SU-DHL-6 (cell line): ENCODE measurements around the gene ZBTB44.
"Not testable (repeated sequence)": the region's sequence is repeated elsewhere in the genome, so short reads cannot be mapped to it uniquely, and the experiment has no call there.

ENCODE experiments used
- H2AFZ ChIP-seq: fragments of 200-600 bp; sonication (generic); 2 replicates; pipeline ENCODE4 v1.6.1; 2014; ENCODE audit warnings: low read depth, mild to moderate bottlenecking, moderate library complexity, mixed read lengths, antibody characterized with exemption, low read length; ENCODE audit not compliant: severe bottlenecking
- H3F3A ChIP-seq: fragments of 200-600 bp; shearing (Covaris generic); 2 replicates; pipeline ENCODE4 v1.6.0; 2016; ENCODE audit warnings: antibody characterized with exemption, mild to moderate bottlenecking; ENCODE audit not compliant: insufficient read depth
- H3K27ac ChIP-seq: fragments of 200-600 bp; sonication (generic); 2 replicates; pipeline ENCODE4 v1.5.1; 2016; ENCODE audit warnings: low read depth, mild to moderate bottlenecking, low read length, moderate library complexity, mixed read lengths
- H3K27me3 ChIP-seq: fragments of 200-600 bp; sonication (generic), shearing (Covaris generic); 2 replicates; pipeline ENCODE4 v1.6.0; 2014; ENCODE audit warnings: mild to moderate bottlenecking, low read length
- H3K36me3 ChIP-seq: fragments of 200-600 bp; sonication (generic); 2 replicates; pipeline ENCODE4 v1.6.1; 2014; ENCODE audit warnings: mild to moderate bottlenecking, low read length, mixed read lengths
- H3K4me2 ChIP-seq: fragments of 300-600, 200-600 bp; shearing (Covaris generic), sonication (generic); 2 replicates; pipeline ENCODE4 v1.6.0; 2014; ENCODE audit warnings: low read length, low read depth, mild to moderate bottlenecking; ENCODE audit not compliant: poor library complexity, severe bottlenecking
- H3K4me3 ChIP-seq: fragments of 200-600 bp; sonication (generic); 2 replicates; pipeline ENCODE4 v1.5.1; 2014; ENCODE audit warnings: antibody characterized with exemption, low read length, mild to moderate bottlenecking, mixed read lengths; ENCODE audit not compliant: insufficient read depth, poor library complexity, severe bottlenecking
- H3K79me2 ChIP-seq: fragments of 200-600 bp; sonication (generic); 2 replicates; pipeline ENCODE4 v1.6.1; 2014; ENCODE audit warnings: mild to moderate bottlenecking, low read length, moderate library complexity; ENCODE audit not compliant: insufficient read depth
- H3K9ac ChIP-seq: fragments of 200-600 bp; sonication (generic); 2 replicates; pipeline ENCODE4 v1.7.0; 2014; ENCODE audit warnings: mild to moderate bottlenecking, low read length
- H3K9me2 ChIP-seq: fragments of 200-600 bp; sonication (generic); replicated peaks from 2 replicates; pipeline ENCODE4 v1.6.1; 2014; ENCODE audit warnings: low read length; ENCODE audit not compliant: insufficient read depth
- H3K9me3 ChIP-seq: fragments of 200-600 bp; sonication (generic); 2 replicates; pipeline ENCODE4 v1.6.1; 2014; ENCODE audit warnings: low read length, mixed read lengths; ENCODE audit not compliant: insufficient read depth
- H4K20me1 ChIP-seq: fragments of 200-600 bp; sonication (generic); 2 replicates; pipeline ENCODE4 v1.6.1; 2014; ENCODE audit warnings: low read depth, mild to moderate bottlenecking, antibody characterized with exemption, low read length, moderate library complexity, mixed read lengths
- EZH2phosphoT487 ChIP-seq: fragments of 200-600 bp; sonication (generic), shearing (Covaris generic); conservative IDR thresholded peaks from 2 replicates; pipeline ENCODE4 v1.6.1; 2018; ENCODE audit warnings: mild to moderate bottlenecking, antibody characterized with exemption, low read length, moderate library complexity, mixed read lengths
- TF ChIP-seq, protein P1 (sequence below): fragments of 200-600 bp; sonication (generic); IDR thresholded peaks from one replicate; pipeline ENCODE4 v1.5.1; 2017; ENCODE audit warnings: antibody characterized with exemption, mild to moderate bottlenecking, low read length, moderate library complexity; ENCODE audit not compliant: insufficient read depth, poor library complexity, severe bottlenecking

The ZBTB44 gene

DNA sequence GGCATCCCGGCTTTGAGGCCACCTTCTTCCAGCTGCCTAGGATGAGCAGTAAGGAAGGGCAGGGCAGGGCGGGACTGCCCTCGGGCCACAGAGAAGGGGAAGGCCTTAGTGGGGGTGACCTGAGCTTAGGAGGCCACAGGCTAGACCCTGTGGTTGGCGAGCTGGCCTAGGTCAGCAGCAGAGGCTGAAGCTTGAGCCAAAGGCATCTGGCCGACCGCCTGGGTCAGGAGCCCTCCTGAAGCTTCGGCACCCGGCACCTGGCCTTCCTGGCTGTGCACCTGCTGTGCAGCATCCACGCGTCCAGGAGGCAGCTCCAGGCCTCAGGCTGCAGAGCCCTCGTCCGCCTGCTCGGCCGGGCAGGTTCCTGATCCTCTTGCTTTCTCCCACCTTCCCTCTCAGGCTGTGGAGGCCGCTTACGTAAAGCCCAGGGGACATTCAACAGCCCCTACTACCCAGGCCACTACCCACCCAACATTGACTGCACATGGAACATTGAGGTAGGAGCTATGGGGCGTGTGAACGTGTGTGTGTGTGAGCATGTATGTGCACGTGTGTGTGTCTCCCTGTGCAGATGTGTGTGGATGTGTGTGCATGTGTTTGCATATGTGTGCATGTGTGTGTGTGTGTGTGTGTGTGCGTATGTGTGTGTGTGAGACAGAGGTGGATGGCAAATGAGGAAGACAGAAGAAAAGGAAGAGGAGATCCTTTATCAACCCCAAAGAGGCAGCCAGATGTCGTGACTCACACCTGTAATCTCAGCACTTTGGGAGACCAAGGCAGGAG is 120.3 kb downstream of the ZBTB44 start:
- Histone ChIP-seq H3K79me2 (peaks cover 3% of the 10 kb centered on the region; the same call in 1 of the 2 replicates), H3F3A (no peaks in the 10 kb centered on the region), H3K9me3 (no peaks in the 10 kb centered on the region), H3K9me2 (no peaks in the 10 kb centered on the region), H3K9ac (no peak overlapping the region), H3K4me3 (no peak overlapping the region), H2AFZ (no peak overlapping the region), H3K4me2 (no peak overlapping the region), H3K36me3 (no peaks in the 10 kb centered on the region), H3K27me3 (no peaks in the 10 kb centered on the region), H3K27ac (no peak overlapping the region), H4K20me1 (no peaks in the 10 kb centered on the region)
- TF ChIP-seq, protein P1, sequence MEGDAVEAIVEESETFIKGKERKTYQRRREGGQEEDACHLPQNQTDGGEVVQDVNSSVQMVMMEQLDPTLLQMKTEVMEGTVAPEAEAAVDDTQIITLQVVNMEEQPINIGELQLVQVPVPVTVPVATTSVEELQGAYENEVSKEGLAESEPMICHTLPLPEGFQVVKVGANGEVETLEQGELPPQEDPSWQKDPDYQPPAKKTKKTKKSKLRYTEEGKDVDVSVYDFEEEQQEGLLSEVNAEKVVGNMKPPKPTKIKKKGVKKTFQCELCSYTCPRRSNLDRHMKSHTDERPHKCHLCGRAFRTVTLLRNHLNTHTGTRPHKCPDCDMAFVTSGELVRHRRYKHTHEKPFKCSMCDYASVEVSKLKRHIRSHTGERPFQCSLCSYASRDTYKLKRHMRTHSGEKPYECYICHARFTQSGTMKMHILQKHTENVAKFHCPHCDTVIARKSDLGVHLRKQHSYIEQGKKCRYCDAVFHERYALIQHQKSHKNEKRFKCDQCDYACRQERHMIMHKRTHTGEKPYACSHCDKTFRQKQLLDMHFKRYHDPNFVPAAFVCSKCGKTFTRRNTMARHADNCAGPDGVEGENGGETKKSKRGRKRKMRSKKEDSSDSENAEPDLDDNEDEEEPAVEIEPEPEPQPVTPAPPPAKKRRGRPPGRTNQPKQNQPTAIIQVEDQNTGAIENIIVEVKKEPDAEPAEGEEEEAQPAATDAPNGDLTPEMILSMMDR: no peak
- no peak for TF ChIP-seq EZH2phosphoT487

GRCh38 chr11:130193551-130193950 is 121.2 kb downstream of the ZBTB44 start:
- H3K36me3 ChIP-seq, H3K4me3 ChIP-seq, H3F3A ChIP-seq, H4K20me1 ChIP-seq, H3K9ac ChIP-seq, H3K27ac ChIP-seq, H3K9me3 ChIP-seq, H3K4me2 ChIP-seq, H3K9me2 ChIP-seq, H3K27me3 ChIP-seq, H2AFZ ChIP-seq: not testable (repeated sequence)
- peaks cover 11% of the 10 kb centered on the region for H3K79me2 ChIP-seq

DNA sequence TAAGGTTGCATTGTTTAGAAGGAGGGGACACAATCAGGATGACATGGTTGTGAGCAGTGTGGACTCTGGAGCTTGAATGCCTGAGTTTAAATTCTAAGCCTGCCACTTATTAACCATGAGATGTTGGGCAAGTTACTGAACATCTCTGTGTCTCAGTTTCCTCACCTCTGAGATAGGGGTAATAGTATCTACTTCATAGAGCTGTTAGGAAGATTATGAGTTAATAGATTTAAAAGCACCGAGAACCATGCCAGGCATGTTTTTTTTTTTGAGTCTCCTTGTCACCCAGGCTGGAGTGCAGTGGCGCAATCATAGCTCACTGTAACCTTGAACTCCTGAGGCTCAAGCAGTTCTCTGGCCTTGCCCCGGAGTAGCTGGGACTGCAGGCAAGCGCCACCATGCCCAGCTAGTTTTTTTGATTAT is 121.9 kb downstream of the ZBTB44 start:
- no peak for TF ChIP-seq EZH2phosphoT487
- TF ChIP-seq, protein P1: no peak
- Histone ChIP-seq H3K27me3 (no peaks in the 10 kb centered on the region), H2AFZ (no peak overlapping the region), H3K79me2 (peaks cover 17% of the 10 kb centered on the region), H3F3A (no peaks in the 10 kb centered on the region), H3K36me3 (no peaks in the 10 kb centered on the region), H3K4me2 (no peak overlapping the region), H4K20me1 (no peaks in the 10 kb centered on the region), H3K9ac (no peak overlapping the region), H3K4me3 (no peak overlapping the region), H3K9me2 (no peaks in the 10 kb centered on the region), H3K27ac (no peak overlapping the region), H3K9me3 (no peaks in the 10 kb centered on the region)

GRCh38 chr11:130191896-130192295 is 122.8 kb downstream of the ZBTB44 start:
- no peak overlapping the region for H2AFZ ChIP-seq
- no peaks in the 10 kb centered on the region for H4K20me1 ChIP-seq
- no peaks in the 10 kb centered on the region for H3F3A ChIP-seq
- no peak for TF ChIP-seq EZH2phosphoT487
- TF ChIP-seq, protein P1: no peak
- H3K4me3 ChIP-seq: no peak overlapping the region
- no peaks in the 10 kb centered on the region for H3K9me2 ChIP-seq
- no peak overlapping the region for H3K27ac ChIP-seq
- H3K9ac ChIP-seq: no peak overlapping the region
- peaks cover 26% of the 10 kb centered on the region for H3K79me2 ChIP-seq
- no peaks in the 10 kb centered on the region for H3K9me3 ChIP-seq
- H3K36me3 ChIP-seq: no peaks in the 10 kb centered on the region
- no peaks in the 10 kb centered on the region for H3K27me3 ChIP-seq
- H3K4me2 ChIP-seq: no peak overlapping the region
